Measurements from ENCODE around the gene MARCHF4.

MARCHF4 gene

GRCh38 chr2:216346781-216347180, 25.5 kb downstream of the MARCHF4 start:
- no peak overlapping the region for H3K27ac Mint-ChIP-seq
- no peak overlapping the region for H3K4me3 Mint-ChIP-seq
- ATAC-seq: peak; percentile 54
- DNase-seq (ENCODE audit: low spot score in 2 of 2): no peak
- H3K36me3 Mint-ChIP-seq: peaks cover 8% of the 10 kb centered on the region
- peaks cover 54% of the 10 kb centered on the region for H3K4me1 Mint-ChIP-seq
- H3K9me3 Mint-ChIP-seq: no peaks in the 10 kb centered on the region

DNA sequence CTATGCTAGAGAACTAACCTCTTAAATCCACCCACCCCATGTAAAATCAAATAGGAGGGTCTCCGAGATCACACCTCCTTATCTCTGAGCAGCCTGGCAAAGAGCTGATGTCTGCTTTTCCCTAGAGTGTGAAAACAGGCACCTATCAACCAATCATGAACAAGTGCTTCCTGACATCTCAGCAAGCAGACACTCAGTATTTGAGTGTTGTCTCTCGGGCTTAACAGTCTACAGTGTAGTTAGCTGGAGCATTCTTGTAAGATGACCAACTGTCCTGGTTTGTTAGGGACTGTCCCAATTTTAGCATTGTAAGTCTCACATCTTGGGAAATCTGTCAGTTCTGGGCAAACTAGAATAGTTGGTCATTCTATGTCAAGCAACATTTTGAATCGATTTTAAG, 26.4 kb downstream of the MARCHF4 start:
- Mint-ChIP-seq H3K4me3 (no peak overlapping the region), H3K9me3 (no peaks in the 10 kb centered on the region), H3K27ac (no peak overlapping the region), H3K36me3 (peaks cover 8% of the 10 kb centered on the region), H3K4me1 (peaks cover 52% of the 10 kb centered on the region)
- DNase-seq (ENCODE audit: low spot score in 2 of 2): no peak
- ATAC-seq: no peak

DNA sequence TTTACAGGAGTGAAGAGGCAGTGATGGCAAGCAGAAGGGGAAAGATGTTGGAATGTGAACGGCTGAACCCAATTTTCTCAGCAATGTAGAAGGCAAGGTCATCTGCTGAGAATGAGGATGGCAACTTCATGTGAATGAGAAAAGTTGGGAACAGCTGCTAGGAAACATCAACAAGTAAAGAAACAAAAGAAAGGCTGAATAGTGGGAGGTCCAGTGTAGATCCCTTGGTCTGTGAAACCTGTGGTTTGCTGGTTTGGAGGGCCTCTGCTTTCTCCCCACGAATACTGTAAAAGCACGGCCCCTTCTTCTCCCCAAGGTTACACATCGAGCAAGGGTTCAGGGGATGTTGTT, 27.4 kb downstream of the MARCHF4 start:
- Mint-ChIP-seq H3K27ac (no peak overlapping the region), H3K4me1 (peaks cover 48% of the 10 kb centered on the region), H3K9me3 (no peaks in the 10 kb centered on the region), H3K36me3 (peaks cover under 1% of the 10 kb centered on the region), H3K4me3 (no peak overlapping the region)
- DNase-seq (ENCODE audit: low spot score in 2 of 2) (no peak), ATAC-seq (no peak)

DNA sequence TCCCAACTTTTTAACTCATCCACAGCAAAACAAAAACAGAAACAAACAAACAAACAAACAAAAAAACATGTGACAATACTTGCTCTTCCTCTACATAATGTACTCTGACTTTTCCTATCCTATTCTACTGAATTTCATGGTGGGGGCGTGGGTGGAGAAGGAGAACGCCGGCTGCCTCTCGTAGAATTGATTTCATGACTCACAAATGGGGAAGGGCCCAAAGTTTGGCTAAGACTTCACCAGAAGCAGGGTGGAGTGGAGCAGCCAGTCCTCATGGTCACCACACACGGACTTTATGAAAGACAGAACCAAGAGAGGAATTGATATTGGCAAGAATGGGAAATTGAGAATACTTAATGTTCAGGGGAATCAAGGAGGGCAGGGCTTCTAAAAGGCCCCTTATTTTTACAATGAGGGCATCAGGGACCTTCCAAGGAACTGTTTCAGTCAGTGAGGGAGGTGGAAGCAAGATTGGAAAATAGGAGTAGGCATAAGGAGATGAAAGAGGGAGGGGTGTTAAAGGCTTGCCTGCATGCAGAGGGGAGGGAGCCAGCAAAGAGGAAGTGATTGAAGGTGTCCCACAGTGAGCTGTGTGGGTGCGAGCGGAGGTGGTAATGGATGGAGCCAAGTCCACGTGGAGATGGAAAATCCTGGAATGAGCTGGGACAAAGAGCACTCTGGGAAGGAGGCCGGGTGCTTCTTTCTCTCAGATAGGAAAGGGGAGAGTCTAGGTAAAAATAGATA, 27.9 kb downstream of the MARCHF4 start:
- Mint-ChIP-seq H3K27ac (no peak overlapping the region), H3K36me3 (no peaks in the 10 kb centered on the region), H3K4me1 (peaks cover 43% of the 10 kb centered on the region), H3K4me3 (no peak overlapping the region), H3K9me3 (no peaks in the 10 kb centered on the region)
- no peak for DNase-seq (ENCODE audit: low spot score in 2 of 2)
- ATAC-seq: no peak

DNA sequence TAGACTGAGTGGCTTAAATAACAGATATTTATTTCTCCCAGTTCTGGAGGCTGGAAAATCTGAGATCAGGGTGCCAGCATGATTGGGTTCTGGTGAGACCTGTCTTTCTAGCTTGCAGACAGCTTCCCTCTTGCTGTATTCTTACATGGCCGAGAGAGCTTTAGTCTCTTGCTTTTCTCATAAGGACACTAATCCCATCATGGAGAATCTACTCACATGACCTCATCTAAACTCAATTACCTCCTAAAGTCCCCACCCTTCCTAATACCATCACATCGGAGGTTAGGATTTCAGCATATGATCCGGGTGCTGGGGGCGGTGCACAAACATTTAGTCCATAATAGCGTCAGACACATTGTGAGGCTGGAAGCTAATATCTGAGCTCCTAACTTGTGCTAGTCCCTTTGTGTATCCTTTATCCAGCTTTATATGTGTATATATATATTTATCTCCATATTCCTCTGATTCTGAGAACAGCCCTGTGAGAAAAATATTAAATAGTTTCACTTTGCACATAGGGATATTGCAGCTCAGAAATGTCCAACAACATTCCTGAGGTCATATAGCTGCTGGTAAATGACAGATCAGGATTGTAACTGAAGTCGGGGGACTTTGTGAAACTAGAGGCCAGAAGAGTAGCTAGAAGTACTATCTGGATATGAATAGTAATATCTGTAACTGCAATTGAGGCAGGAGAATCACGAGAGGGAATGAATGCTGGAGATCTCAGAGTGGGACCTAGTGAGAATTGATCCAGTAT, 28.9 kb downstream of the MARCHF4 start:
- Mint-ChIP-seq H3K4me3 (no peak overlapping the region), H3K9me3 (no peaks in the 10 kb centered on the region), H3K4me1 (peaks cover 33% of the 10 kb centered on the region), H3K36me3 (no peaks in the 10 kb centered on the region), H3K27ac (no peak overlapping the region)
- peak in 1 of 2 donors; percentile 13 for DNase-seq (ENCODE audit: low spot score in 2 of 2)
- ATAC-seq: no peak

DNA sequence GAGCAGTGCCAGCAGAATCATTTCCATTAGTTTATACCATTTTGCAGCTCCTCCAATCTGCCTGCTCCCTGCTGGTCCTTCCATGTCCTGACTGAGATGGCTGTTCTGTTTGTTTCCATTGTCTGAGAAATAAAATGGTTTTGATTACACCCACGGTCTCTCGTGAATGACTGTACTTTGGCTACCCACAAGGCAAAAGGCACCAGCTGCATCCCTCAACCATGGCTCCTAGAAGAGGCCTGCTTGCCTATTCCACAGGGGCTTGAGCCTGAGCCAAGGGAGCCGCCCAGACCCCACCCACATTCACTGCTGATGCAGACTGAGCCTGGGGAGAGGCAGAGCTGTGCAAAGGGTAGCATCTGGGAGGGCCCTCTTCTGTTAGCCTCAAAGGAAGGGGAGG, 31.2 kb downstream of the MARCHF4 start:
- ATAC-seq: peak; percentile 74
- H3K4me1 Mint-ChIP-seq: peaks cover 18% of the 10 kb centered on the region
- no peak overlapping the region for H3K27ac Mint-ChIP-seq
- H3K9me3 Mint-ChIP-seq: no peaks in the 10 kb centered on the region
- no peaks in the 10 kb centered on the region for H3K36me3 Mint-ChIP-seq
- no peak for DNase-seq (ENCODE audit: low spot score in 2 of 2)
- H3K4me3 Mint-ChIP-seq: no peak overlapping the region

DNA sequence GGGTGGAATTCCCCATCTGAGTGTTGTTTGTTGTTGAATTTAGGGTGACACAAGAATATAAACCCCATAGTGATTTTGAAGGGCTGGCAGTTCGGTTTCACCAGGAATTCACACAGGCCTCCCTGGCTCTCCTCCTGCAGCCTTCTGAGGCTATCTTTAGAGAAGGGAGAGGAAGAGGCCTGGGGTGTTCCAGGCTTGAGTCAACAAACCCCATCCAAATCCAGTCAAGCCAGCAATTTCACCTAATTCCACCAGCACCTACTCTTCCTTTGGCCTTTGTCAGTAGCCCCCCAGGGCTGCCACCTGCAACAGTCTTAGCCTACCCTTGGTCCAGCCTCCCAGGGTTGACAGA, 32.0 kb downstream of the MARCHF4 start:
- Mint-ChIP-seq H3K4me1 (peaks cover 17% of the 10 kb centered on the region), H3K27ac (no peak overlapping the region), H3K36me3 (no peaks in the 10 kb centered on the region), H3K9me3 (no peaks in the 10 kb centered on the region), H3K4me3 (no peak overlapping the region)
- ATAC-seq: no peak
- DNase-seq (ENCODE audit: low spot score in 2 of 2): peak in 1 of 2 donors; percentile 30

DNA sequence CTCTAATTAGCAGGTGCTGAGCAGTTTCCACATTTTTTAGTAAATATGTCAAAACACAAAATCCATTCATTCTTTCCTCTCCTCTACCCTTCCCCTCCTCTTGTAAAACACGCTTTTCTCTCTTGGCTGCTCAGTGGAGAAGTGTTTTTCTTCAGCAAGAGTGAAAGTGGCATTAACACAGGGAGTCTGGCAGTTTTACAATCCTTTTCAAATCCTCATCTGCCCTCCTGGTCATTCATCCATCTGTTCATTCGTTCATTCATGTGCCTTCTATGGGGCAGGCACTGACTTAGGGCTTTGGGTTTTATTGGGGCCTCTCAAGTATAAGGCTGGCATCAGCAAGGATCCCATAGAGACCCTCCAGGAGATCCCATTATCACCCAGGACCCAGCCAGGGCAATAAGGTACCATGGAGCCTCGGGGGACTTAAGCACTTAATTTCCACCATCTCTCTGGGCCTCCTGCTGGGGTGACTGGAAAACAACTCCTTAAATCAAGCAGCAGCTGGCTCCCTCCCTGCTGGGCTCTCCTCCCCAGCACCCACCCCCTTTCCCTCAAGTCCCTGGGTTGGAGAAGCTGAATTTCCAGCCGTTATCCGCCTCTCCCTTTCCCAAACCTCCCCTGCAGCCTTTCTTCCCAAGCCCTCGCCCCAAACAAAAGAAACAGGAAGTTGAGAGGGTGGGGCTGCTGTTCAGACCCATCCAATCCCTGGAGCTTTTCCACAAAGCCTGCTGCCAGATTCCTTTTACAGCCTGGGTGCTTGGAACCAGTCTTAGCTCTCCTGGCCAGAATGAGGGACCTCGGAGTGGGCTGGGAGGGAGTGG, 32.6 kb downstream of the MARCHF4 start:
- Mint-ChIP-seq H3K4me3 (no peak overlapping the region), H3K4me1 (peaks cover 14% of the 10 kb centered on the region), H3K9me3 (no peaks in the 10 kb centered on the region), H3K27ac (no peak overlapping the region), H3K36me3 (no peaks in the 10 kb centered on the region)
- ATAC-seq (no peak), DNase-seq (ENCODE audit: low spot score in 2 of 2) (peak in 1 of 2 donors; percentile 37)

GRCh38 chr2:216335252-216335651, 37.0 kb downstream of the MARCHF4 start:
- Mint-ChIP-seq H3K27ac (no peak overlapping the region), H3K36me3 (no peaks in the 10 kb centered on the region), H3K4me3 (no peak overlapping the region), H3K4me1 (no peaks in the 10 kb centered on the region), H3K9me3 (no peaks in the 10 kb centered on the region)
- DNase-seq (ENCODE audit: low spot score in 2 of 2): no peak
- no peak for ATAC-seq

DNA sequence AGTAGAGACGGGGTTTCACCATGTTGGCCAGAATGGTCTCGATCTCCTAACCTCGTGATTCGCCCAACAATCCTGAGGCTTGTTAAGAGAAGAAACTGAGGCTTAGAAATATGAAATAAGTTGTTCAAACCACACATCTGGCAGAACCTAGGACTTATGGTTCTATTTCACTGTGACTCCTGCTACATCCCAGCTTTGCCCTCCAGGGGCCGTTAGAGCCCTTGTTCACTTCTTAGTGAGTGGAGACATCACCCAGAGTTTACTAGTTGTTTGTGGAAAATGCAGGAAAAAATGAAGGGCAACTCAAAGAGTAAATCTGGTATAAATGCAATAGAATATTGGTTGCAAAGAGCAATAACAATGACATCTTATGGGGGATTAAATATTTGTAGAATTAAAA, 43.9 kb downstream of the MARCHF4 start:
- DNase-seq (ENCODE audit: low spot score in 2 of 2) (peak in 1 of 2 donors; percentile 25), ATAC-seq (no peak)
- Mint-ChIP-seq H3K4me1 (no peaks in the 10 kb centered on the region), H3K9me3 (no peaks in the 10 kb centered on the region), H3K4me3 (no peak overlapping the region), H3K36me3 (no peaks in the 10 kb centered on the region), H3K27ac (no peak overlapping the region)

DNA sequence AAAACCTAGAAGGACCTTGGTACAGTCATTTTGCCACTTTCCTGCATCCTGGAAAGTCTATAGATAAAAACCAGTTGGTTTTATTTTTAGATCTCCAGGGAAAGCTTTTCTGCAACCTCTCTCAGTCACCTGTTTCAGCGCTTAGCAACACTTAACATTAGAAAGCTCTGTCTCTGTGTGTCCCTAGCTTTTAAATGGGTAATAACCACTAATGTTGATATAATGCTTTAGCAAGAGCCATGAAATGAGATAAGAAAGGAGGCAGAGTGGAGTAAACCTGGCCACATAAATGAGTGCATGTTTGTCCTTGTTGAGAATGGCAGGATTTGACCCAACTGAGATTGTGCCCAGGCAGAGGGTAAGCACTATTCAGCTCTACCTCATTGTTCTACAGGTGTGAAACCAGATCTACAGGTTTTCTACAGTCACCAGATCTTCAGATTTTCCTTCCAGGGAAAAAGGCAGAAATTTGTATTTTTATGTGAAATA, 44.8 kb downstream of the MARCHF4 start:
- DNase-seq (ENCODE audit: low spot score in 2 of 2): no peak
- Mint-ChIP-seq H3K27ac (no peak overlapping the region), H3K36me3 (no peaks in the 10 kb centered on the region), H3K4me1 (no peaks in the 10 kb centered on the region), H3K4me3 (no peak overlapping the region), H3K9me3 (no peaks in the 10 kb centered on the region)
- no peak for ATAC-seq
